Left lung (tissue), 10 donors: ENCODE results near the gene PSMF1. TPM values are rescaled to one million over a fixed set of nuclear protein-coding genes. Genes with fewer than 3 reads are reported as not detected.

ENCODE experiments used
- ATAC-seq: fragments of 200-7000 bp; cut with Tn5 transposase; one replicate; pipeline ENCODE4 v1.9.1; 2020; ENCODE audit warnings: moderate library complexity
- DNase-seq, 4 donors: peaks; one replicate each; pipeline ENCODE4 v3.0.0-alpha.2; 2013 to 2020
- H3K27ac ChIP-seq, 2 donors: fragments of 200-600 bp; sonication (generic) in 1 of 2; one replicate each; pipeline versions ENCODE4 v1.5.0 to v1.8.0; 2020 to 2021
- H3K27me3 ChIP-seq, 2 donors: fragments of 200-600 bp; sonication (generic) in 1 of 2; one replicate each; pipeline versions ENCODE4 v1.5.0 to v1.8.0; 2020 to 2021
- H3K36me3 ChIP-seq, 2 donors: fragments of 200-600 bp; sonication (generic) in 1 of 2; one replicate each; pipeline versions ENCODE4 v1.5.0 to v1.8.0; 2020 to 2021
- H3K4me1 ChIP-seq, 2 donors: fragments of 200-600 bp; one replicate each; pipeline ENCODE4 v1.8.0; 2021
- H3K4me3 ChIP-seq, 2 donors: fragments of 200-600 bp; sonication (generic) in 1 of 2; one replicate each; pipeline versions ENCODE4 v1.5.0 to v1.8.0; 2020 to 2021; ENCODE audit warnings: mild to moderate bottlenecking in 1 of 2
- H3K9me3 ChIP-seq, 2 donors: fragments of 200-600 bp; sonication (generic) in 1 of 2; one replicate each; pipeline versions ENCODE4 v1.5.0 to v1.8.0; 2020 to 2021
- intact Hi-C, 2 donors: fragments of 100-400 bp; cut with DNase I; formaldehyde crosslinking; loops; one replicate each; pipeline versions ENCODE4 v1.11.2 to v1.14.2; 2022
- polyA plus RNA-seq, 6 donors: library from polyadenylated mRNA; unstranded; fragments of 120-200 nt; gene quantifications; one replicate each; pipeline ENCODE4 v1.2.1, GENCODE V29; 2013; ENCODE audit not compliant: insufficient read length in 6 of 6
- total RNA-seq, 2 donors: library from RNA; stranded (reverse); fragmentation: NEBNext Ultra II Directional; extraction: Animal tissue kit (Norgen Biotek cat#: 25700); gene quantifications; one replicate each; pipeline ENCODE4 v1.2.1, GENCODE V29; 2021
- TF ChIP-seq, protein P1 (sequence below), 2 donors: fragments of 200-600 bp; sonication (generic) in 1 of 2; IDR thresholded peaks; one replicate each; pipeline versions ENCODE4 v1.5.0 to v1.8.0; 2021; ENCODE audit warnings: antibody characterized with exemption in 2 of 2
- donor health status: DM: no; HTN: yes; CAD: no.
- donor health status: DM: no; HTN: no; CAD: no.

Gene PSMF1
- total and polyA plus RNA-seq, 8 donors = 121 to 149 (median 130) TPM

DNA sequence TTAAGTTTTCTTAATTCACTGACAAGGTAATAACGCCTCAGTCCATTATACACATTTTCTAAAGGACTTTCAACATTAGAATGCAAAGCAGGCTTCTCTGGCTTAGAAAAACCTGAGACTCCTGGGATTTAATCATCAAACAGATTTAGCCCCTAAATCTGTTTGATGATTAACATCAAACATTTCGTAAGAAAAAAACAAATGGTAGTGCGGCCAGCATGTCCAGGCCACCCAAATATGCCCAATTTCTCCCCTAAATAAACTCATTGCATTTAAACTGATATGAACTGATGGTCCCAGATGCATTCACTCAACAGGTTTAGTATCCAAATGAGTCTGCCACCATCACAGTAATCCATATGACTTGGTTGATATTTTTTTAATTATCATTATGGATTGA is 60.2 kb downstream of the PSMF1 start:
- TF ChIP-seq, protein P1, sequence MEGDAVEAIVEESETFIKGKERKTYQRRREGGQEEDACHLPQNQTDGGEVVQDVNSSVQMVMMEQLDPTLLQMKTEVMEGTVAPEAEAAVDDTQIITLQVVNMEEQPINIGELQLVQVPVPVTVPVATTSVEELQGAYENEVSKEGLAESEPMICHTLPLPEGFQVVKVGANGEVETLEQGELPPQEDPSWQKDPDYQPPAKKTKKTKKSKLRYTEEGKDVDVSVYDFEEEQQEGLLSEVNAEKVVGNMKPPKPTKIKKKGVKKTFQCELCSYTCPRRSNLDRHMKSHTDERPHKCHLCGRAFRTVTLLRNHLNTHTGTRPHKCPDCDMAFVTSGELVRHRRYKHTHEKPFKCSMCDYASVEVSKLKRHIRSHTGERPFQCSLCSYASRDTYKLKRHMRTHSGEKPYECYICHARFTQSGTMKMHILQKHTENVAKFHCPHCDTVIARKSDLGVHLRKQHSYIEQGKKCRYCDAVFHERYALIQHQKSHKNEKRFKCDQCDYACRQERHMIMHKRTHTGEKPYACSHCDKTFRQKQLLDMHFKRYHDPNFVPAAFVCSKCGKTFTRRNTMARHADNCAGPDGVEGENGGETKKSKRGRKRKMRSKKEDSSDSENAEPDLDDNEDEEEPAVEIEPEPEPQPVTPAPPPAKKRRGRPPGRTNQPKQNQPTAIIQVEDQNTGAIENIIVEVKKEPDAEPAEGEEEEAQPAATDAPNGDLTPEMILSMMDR (IDR thresholded peaks at IDR 0.05) = no peak
- intact Hi-C loops = no loop called here
- ATAC-seq (no peak), DNase-seq (no peak)
- H3K9me3 ChIP-seq = no peaks in the 10 kb centered on the region
- H3K4me3 ChIP-seq = no peak overlapping the region
- no peak overlapping the region for H3K27ac ChIP-seq
- peaks cover 0 to 41% of the 10 kb centered on the region in 2 donors for H3K36me3 ChIP-seq
- no peaks in the 10 kb centered on the region for H3K4me1 ChIP-seq
- H3K27me3 ChIP-seq = peaks cover 0 to 10% of the 10 kb centered on the region in 2 donors

DNA sequence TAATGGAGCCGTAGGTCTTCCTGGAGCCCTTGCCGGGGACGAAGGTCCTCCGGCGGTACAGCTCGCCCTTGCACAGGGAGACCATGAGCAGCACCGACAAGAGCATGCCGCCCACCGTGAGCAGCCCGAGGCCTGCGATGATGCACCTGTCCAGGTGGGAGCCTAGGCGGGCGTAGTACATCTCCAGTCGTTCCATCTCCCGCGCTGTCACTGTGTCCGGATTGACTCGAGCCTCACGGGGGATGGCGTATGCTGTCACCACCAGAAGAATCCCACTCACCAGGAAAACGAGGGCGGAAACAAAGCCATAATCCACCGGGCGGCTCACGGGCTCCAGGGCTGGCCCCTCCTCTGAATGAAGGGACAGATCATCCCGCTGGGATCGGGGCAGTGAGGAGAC is 62.5 kb downstream of the PSMF1 start:
- DNase-seq (peak in 1 of 4 donors; percentile 68), ATAC-seq (no peak)
- Histone ChIP-seq H3K9me3 (no peaks in the 10 kb centered on the region), H3K4me1 (peaks cover 3 to 13% of the 10 kb centered on the region in 2 donors), H3K27ac (no peak overlapping the region), H3K36me3 (peaks cover 0 to 23% of the 10 kb centered on the region in 2 donors), H3K27me3 (peaks cover 10 to 33% of the 10 kb centered on the region in 2 donors), H3K4me3 (no peak overlapping the region)
- TF ChIP-seq, protein P1 (IDR thresholded peaks at IDR 0.05) = no peak
- intact Hi-C loops = no loop called here

DNA sequence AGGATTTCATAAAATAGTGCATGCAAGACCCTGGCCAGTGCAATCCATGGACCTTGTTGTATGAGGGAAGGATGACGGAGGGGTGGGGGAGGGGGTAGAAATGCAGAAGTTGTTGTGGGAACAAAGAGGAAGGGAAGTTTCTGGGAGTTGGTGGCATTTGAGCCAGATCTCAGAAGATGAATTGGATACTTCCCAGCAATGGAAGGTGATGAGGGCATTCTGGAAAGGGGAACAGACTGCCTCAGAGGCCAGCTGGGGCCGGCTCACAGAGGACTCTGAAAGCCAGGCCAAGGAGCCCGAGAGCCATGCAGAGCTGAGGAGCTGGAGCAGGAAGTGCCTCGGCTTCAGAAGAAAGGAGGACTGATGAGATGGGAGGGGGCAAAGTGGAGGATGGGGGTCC is 63.7 kb downstream of the PSMF1 start:
- peak; percentile 19 for ATAC-seq

DNA sequence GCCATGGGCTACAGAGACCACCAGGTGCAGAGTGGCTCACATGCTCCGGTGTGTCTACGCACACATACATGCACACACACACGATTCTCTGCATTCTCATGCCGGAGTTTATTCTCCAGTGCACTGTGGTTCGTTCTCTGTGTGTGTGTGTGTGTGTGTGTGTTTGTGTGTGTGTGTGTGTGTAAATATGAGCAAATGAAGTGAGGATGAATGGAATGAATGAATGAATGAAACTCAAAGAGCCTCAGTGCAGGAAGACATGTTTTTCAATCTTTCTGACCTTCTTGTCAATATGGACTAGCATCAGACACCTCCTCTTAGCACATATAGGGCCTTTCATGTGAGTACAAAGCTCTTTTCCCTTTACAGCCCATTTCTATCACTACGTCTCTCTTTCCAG is 64.8 kb downstream of the PSMF1 start:
- no peak for DNase-seq
- H3K27ac ChIP-seq = no peak overlapping the region
- H3K4me3 ChIP-seq = no peak overlapping the region
- peaks cover 5 to 13% of the 10 kb centered on the region in 2 donors for H3K4me1 ChIP-seq
- intact Hi-C loops = no loop called here
- TF ChIP-seq, protein P1 (IDR thresholded peaks at IDR 0.05) = no peak
- ATAC-seq = no peak
- H3K27me3 ChIP-seq = peaks cover 10 to 46% of the 10 kb centered on the region in 2 donors
- H3K36me3 ChIP-seq = peaks cover 0 to 7% of the 10 kb centered on the region in 2 donors
- H3K9me3 ChIP-seq = no peaks in the 10 kb centered on the region

More for the DNA sequence above, 63.7 kb downstream of the PSMF1 start:
- Histone ChIP-seq H3K4me1 (peaks cover 5 to 13% of the 10 kb centered on the region in 2 donors), H3K4me3 (no peak overlapping the region), H3K27ac (no peak overlapping the region), H3K36me3 (peaks cover 0 to 12% of the 10 kb centered on the region in 2 donors), H3K9me3 (no peaks in the 10 kb centered on the region), H3K27me3 (peaks cover 10 to 45% of the 10 kb centered on the region in 2 donors)
- TF ChIP-seq, protein P1 (IDR thresholded peaks at IDR 0.05) = no peak
- intact Hi-C loops = no loop called here
- no peak for DNase-seq

DNA sequence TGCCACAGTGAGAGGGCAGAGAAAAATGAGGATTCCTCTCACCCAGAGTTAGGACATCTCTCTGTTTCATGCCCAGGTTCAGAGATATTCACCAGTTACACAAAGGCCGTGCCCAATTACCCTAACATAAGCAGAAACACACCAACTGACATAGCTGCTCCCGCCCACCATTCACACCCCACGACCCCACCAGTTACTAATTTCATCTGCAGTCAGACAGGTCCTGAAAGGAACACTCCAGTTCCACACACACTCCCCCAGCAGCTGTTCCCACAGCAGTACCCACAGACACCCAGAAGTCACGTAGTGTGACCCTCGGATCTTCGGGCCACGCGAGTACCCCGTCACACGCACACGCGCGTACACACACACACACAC is 65.8 kb downstream of the PSMF1 start:
- peaks cover 5 to 13% of the 10 kb centered on the region in 2 donors for H3K4me1 ChIP-seq
- H3K9me3 ChIP-seq = no peaks in the 10 kb centered on the region
- intact Hi-C loops = no loop called here
- ATAC-seq (no peak), DNase-seq (no peak)
- H3K36me3 ChIP-seq = peaks cover 0 to 7% of the 10 kb centered on the region in 2 donors
- TF ChIP-seq, protein P1 (IDR thresholded peaks at IDR 0.05) = no peak
- H3K4me3 ChIP-seq = peak overlapping the region; percentile 35 to 41
- H3K27me3 ChIP-seq = peaks cover 10 to 46% of the 10 kb centered on the region in 2 donors
- no peak overlapping the region for H3K27ac ChIP-seq
